GM19025 (cell line): Measurements from ENCODE around the gene OAS1.
"Not testable (repeated sequence)": the region's sequence is repeated elsewhere in the genome, so short reads cannot be mapped to it uniquely, and the experiment has no call there.

ENCODE experiments used
- ATAC-seq: cut with Tn5 transposase; IDR thresholded peaks from one replicate; pipeline ENCODE4 v1.9.1; 2021; ENCODE audit warnings: mild to moderate bottlenecking, low read depth, moderate library complexity; ENCODE audit not compliant: unreplicated experiment

The OAS1 gene

GRCh38 chr12:112898380-112898779, 8.4 kb upstream of the OAS1 start:
- no peak for ATAC-seq

DNA sequence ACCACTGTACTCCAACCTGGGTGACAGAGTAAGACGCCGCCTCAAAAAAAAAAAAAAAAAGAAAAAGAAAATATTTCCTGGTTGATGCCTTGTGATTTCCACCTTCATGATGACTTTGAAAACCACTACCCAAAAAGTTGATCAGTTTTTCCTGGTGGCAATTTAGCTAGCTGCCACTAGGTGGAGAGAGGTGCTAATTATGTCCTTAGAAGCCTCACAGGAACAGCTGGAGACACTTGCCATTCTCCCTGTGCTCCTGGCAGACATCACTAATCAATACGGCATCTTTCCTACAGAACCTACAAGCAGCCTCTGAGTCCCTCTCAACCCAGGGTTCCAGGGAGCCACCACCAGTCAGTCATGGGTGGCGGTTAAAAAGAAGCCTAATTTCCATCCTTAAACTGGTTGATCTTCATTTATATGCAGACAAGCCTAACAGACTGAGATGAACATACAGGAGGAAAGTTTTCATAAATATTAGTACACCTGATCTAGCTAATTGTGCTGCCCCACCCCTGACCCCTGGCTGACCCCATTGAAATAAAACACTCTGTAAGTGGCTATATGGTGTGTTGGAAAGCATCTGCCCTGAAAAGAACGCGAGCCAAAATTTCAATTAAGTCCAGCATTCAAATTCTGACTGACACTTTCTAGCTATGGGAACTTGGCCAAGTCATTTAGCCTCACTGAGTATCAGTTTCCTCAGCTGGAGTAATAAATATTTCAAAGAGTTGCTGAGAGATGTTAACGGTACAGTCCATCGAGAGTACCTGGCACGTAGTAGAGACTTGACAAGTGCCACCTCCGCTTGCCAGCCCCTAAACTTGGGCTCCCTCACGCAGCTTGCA, 6.2 kb upstream of the OAS1 start:
- no peak for ATAC-seq

DNA sequence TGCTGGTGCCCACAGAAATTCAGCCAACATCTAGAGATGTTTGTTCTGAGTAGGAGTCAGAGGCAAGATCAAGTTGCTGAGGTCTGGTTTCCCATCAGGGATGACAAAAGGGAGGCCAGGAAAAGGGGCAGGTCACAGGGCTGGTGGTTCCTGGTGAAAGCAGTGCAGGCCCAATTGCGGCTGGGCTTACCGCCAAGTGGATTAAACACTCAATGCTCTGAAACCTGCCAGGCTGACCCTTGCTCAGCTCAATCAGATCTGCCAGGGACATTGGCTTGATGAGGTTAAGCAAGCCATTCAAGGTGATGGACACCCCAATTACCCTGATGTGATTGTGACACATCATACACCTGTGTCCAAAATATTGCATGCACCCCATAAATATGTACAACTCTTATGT, 5.5 kb upstream of the OAS1 start:
- no peak for ATAC-seq

GRCh38 chr12:112904571-112904970, 2.2 kb upstream of the OAS1 start:
- no peak for ATAC-seq

- no peak for ATAC-seq
Measured at GRCh38 chr12:112905451-112906089, 1.2 kb upstream of the OAS1 start.

DNA sequence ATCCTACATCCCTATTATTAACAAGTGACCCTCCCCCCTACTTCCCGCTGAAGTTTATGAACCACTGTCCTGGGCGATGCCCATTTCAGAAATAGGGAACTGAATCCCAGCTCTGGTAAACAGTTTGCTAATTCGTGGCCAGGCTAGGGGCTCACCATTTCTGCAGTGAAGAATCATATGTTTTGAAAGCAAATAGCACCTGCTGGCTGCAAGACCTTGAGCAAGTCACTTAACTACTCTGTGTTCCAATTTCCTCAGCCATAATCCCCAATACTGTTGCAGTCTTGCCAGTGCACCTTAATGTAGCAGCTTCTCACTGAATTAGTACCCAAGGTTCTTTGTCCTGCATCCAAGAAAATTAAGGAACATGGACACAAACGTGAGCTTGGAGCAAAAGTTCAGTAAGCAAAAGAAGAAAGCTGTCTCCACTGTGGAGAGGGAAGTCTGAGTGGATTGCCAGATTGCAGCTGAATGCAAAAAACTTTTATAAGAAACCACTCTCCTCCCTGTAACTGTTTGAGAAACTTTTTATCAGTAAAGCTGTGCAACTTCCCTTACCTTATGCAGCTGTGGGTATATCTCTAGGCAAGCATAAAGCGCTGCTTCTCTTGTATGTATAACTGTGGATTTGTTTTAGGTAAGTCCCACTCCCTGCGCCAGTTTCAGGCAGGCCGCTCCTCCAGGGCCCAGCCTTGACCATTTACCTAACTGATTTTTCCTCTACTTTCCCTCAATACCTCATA, 824 bp downstream of the OAS1 start:
- peak; percentile 38 for ATAC-seq

DNA sequence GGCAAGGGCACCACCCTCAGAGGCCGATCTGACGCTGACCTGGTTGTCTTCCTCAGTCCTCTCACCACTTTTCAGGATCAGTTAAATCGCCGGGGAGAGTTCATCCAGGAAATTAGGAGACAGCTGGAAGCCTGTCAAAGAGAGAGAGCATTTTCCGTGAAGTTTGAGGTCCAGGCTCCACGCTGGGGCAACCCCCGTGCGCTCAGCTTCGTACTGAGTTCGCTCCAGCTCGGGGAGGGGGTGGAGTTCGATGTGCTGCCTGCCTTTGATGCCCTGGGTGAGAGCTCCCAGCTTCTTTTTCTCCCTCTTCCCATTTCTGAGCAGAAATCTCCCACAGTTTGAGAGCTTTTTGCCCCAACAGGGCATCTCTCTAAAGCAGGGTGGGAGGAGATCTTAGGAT, 1.8 kb downstream of the OAS1 start:
- ATAC-seq: no peak

DNA sequence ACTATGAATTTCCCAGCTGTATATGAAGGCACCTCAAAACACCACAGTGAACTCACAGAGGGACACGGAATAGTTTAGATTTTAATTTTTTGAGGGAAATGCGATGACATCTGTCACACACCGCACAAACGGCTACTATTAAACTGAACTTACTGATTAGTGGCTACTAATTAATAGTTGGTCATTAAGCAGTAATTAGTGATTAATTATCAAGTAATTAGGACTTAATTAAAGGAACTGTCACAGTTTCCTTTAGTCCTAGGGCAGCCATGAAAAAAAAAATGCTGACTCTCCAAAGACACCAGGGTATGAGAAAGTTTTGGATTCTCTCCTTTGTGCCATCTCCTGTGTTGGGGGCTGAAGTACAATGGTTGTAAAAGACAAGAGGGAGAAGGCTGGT, 2.9 kb downstream of the OAS1 start:
- ATAC-seq: no peak

GRCh38 chr12:112913038-112913688, 6.4 kb downstream of the OAS1 start:
- no peak for ATAC-seq

GRCh38 chr12:112913888-112914287, 7.1 kb downstream of the OAS1 start:
- ATAC-seq: not testable (repeated sequence)

GRCh38 chr12:112916270-112916669, 9.5 kb downstream of the OAS1 start:
- no peak for ATAC-seq

DNA sequence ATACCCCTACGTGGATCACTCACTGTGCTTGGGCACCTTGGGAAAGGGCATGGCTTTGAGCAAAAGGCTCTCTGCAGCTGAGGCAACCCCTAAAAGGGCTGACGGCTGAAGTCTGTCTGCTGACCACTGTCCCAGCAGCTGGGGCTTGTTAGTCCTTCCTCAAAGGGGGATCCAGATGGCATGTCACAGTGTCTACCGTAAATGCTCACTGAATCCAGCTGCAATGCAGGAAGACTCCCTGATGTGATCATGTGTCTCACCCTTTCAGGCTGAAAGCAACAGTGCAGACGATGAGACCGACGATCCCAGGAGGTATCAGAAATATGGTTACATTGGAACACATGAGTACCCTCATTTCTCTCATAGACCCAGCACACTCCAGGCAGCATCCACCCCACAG, 12.4 kb downstream of the OAS1 start:
- no peak for ATAC-seq

DNA sequence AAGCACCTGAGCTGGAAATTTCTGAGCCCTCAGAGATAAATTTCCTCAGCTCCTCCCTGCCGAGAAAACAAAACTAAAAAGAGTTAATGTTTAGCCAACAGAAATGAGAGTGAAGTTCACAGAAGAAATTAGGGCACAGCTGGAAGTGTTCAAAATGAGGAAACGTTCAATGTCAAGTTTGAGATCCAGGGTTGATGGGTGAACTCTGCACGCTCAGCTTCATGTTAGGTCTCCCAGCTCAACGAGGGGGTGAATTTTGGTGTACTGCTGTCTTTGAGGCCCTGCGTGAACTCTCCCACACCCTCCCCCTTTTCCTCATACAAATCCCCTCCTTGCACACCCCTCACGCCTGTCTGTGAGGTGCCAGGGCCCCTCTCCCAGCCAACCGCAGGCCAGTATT, 18.2 kb downstream of the OAS1 start:
- ATAC-seq: peak; percentile 78

DNA sequence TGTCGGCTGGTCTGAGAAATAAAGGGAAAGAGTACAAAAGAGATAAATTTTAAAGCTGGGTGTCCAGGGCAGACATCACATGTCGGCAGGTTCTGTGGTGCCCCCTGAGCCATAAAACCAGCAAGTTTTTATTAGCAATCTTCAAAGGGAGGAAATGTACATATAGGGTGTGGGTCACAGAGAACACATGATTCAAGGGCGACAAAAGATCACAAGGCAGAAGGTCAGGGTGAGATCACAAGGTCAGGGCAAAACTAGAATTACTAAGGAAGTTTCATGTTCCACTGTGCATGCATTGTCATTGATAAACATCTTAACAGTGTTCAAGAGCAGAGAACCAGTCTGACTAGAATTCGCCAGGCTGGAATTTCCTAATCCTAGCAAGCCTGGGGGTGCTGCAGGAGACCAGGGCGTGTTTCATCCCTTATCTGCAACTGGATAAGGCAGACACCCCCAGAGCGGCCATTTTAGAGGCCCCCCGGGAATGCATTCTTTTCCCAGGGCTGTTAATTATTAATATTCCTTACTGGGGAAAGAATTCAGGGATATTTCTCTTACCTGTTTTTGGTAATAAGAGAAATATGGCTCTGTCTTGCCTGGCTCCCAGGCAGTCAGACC, 19.8 kb downstream of the OAS1 start:
- ATAC-seq: not testable (repeated sequence)

- ATAC-seq: no peak
Measured at GRCh38 chr12:112927475-112927874, 20.7 kb downstream of the OAS1 start.

- no peak for ATAC-seq
Measured at GRCh38 chr12:112927925-112928324, 21.2 kb downstream of the OAS1 start.

GRCh38 chr12:112928978-112929377, 22.2 kb downstream of the OAS1 start:
- ATAC-seq: no peak

GRCh38 chr12:112929715-112930114, 23.0 kb downstream of the OAS1 start:
- no peak for ATAC-seq

GRCh38 chr12:112930350-112930749, 23.6 kb downstream of the OAS1 start:
- no peak for ATAC-seq

GRCh38 chr12:112932485-112933128, 25.8 kb downstream of the OAS1 start:
- ATAC-seq: no peak
